Lower leg skin (tissue), 3 donors: ENCODE measurements around the gene TBCC.

ENCODE experiments used
- POLR2A ChIP-seq, 2 donors: fragments of 450-650 bp; IDR thresholded peaks; one replicate each; pipeline ENCODE4 v1.6.1; 2016 to 2017; ENCODE audit warnings: antibody characterized with exemption in 2 of 2, mild to moderate bottlenecking in 1 of 2, moderate library complexity in 1 of 2
- TF ChIP-seq, protein P1 (sequence below), 3 donors: fragments of 450-650 bp; IDR thresholded peaks; one replicate each; pipeline ENCODE4 v1.5.1; 2016; ENCODE audit warnings: antibody characterized with exemption in 3 of 3, mild to moderate bottlenecking in 3 of 3, moderate library complexity in 2 of 3

DNA sequence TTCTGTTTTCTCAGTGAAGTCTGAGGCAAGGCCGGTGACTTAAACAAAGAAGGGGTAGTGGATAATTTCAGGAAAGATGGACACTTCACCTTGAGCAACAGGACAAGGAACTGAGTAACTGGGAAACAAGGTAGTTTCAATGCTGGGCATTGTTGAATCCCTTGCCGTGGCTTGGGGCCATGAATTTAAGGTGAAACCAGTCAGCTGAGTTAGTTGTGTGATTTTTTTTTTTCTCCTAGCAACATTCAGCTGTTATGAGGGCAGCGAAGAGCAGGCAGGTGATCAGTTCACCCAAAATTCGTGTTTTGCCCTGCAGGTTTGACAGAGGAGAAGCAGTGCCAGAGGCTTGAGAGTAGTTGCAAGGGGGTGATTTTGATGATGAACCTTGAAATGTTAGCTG, 42.8 kb upstream of the TBCC start:
- TF ChIP-seq, protein P1, sequence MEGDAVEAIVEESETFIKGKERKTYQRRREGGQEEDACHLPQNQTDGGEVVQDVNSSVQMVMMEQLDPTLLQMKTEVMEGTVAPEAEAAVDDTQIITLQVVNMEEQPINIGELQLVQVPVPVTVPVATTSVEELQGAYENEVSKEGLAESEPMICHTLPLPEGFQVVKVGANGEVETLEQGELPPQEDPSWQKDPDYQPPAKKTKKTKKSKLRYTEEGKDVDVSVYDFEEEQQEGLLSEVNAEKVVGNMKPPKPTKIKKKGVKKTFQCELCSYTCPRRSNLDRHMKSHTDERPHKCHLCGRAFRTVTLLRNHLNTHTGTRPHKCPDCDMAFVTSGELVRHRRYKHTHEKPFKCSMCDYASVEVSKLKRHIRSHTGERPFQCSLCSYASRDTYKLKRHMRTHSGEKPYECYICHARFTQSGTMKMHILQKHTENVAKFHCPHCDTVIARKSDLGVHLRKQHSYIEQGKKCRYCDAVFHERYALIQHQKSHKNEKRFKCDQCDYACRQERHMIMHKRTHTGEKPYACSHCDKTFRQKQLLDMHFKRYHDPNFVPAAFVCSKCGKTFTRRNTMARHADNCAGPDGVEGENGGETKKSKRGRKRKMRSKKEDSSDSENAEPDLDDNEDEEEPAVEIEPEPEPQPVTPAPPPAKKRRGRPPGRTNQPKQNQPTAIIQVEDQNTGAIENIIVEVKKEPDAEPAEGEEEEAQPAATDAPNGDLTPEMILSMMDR (IDR thresholded peaks at IDR 0.05) = no peak
- TF ChIP-seq POLR2A (IDR thresholded peaks at IDR 0.05) = no peak
